Measurements from ENCODE around the gene SLC38A3.
"Not testable (repeated sequence)": the region's sequence is repeated elsewhere in the genome, so short reads cannot be mapped to it uniquely, and the experiment has no call there.

SLC38A3 gene

GRCh38 chr3:50210510-50211367, 5.7 kb downstream of the SLC38A3 start:
- DNase-seq (ENCODE audit: low read depth) = no peak

GRCh38 chr3:50211368-50211717, 6.3 kb downstream of the SLC38A3 start:
- not testable (repeated sequence) for DNase-seq (ENCODE audit: low read depth)

GRCh38 chr3:50211930-50212329, 6.9 kb downstream of the SLC38A3 start:
- DNase-seq (ENCODE audit: low read depth) = no peak

GRCh38 chr3:50212502-50212901, 7.4 kb downstream of the SLC38A3 start:
- no peak for DNase-seq (ENCODE audit: low read depth)

- DNase-seq (ENCODE audit: low read depth) = no peak
Measured at GRCh38 chr3:50212971-50213370, 7.9 kb downstream of the SLC38A3 start.

GRCh38 chr3:50213373-50213772, 8.3 kb downstream of the SLC38A3 start:
- DNase-seq (ENCODE audit: low read depth) = no peak

GRCh38 chr3:50214824-50215223, 9.8 kb downstream of the SLC38A3 start:
- DNase-seq (ENCODE audit: low read depth) = no peak

GRCh38 chr3:50215529-50215928, 10.5 kb downstream of the SLC38A3 start:
- no peak for DNase-seq (ENCODE audit: low read depth)

GRCh38 chr3:50217681-50218080, 12.6 kb downstream of the SLC38A3 start:
- DNase-seq (ENCODE audit: low read depth) = no peak

GRCh38 chr3:50218448-50218847, 13.4 kb downstream of the SLC38A3 start:
- DNase-seq (ENCODE audit: low read depth) = no peak

GRCh38 chr3:50219285-50219684, 14.2 kb downstream of the SLC38A3 start:
- no peak for DNase-seq (ENCODE audit: low read depth)

GRCh38 chr3:50220109-50220508, 15.0 kb downstream of the SLC38A3 start:
- no peak for DNase-seq (ENCODE audit: low read depth)

- no peak for DNase-seq (ENCODE audit: low read depth)
Measured at GRCh38 chr3:50221051-50221410, 16.0 kb downstream of the SLC38A3 start.

- DNase-seq (ENCODE audit: low read depth) = no peak
Measured at GRCh38 chr3:50221411-50222168, 16.5 kb downstream of the SLC38A3 start.

GRCh38 chr3:50222169-50222528, 17.1 kb downstream of the SLC38A3 start:
- DNase-seq (ENCODE audit: low read depth) = no peak

- no peak for DNase-seq (ENCODE audit: low read depth)
Measured at GRCh38 chr3:50224639-50225038, 19.6 kb downstream of the SLC38A3 start.

- no peak for DNase-seq (ENCODE audit: low read depth)
Measured at GRCh38 chr3:50226888-50227389, 21.9 kb downstream of the SLC38A3 start.

- DNase-seq (ENCODE audit: low read depth) = peak; percentile 91
Measured at GRCh38 chr3:50227390-50228183, 22.5 kb downstream of the SLC38A3 start.

GRCh38 chr3:50228184-50228763, 23.2 kb downstream of the SLC38A3 start:
- DNase-seq (ENCODE audit: low read depth) = not testable (repeated sequence)

GRCh38 chr3:50229490-50229889, 24.4 kb downstream of the SLC38A3 start:
- DNase-seq (ENCODE audit: low read depth) = no peak

GRCh38 chr3:50230104-50230793, 25.2 kb downstream of the SLC38A3 start:
- no peak for DNase-seq (ENCODE audit: low read depth)

GRCh38 chr3:50230794-50231125, 25.7 kb downstream of the SLC38A3 start:
- no peak for DNase-seq (ENCODE audit: low read depth)
